Prostate gland (tissue), 2 donors: Measurements from ENCODE around the gene PIGU. TPM values are rescaled to one million over a fixed set of nuclear protein-coding genes. Genes with fewer than 3 reads are reported as not detected.
A peak's percentile ranks its signal among the peaks of the same experiment; 100 is the strongest.

Experiments
- DNase-seq: peaks from one replicate; pipeline ENCODE4 v3.0.0-alpha.2; 2019; ENCODE audit warnings: low spot score
- H3K27ac ChIP-seq, 2 donors: fragments of 200-600 bp; sonication (generic); 2 replicates each; pipeline ENCODE4 v1.5.1; 2017 to 2019
- H3K27me3 ChIP-seq: fragments of 200-600 bp; sonication (generic); replicated peaks from 2 replicates; pipeline ENCODE4 v1.5.1; 2019; ENCODE audit not compliant: insufficient read depth
- H3K36me3 ChIP-seq, 2 donors: fragments of 200-600 bp; sonication (generic); 1 replicate in 1 of 2; 2 replicates in 1 of 2; pipeline versions ENCODE4 v1.5.1 to v1.8.1; 2017 to 2019
- H3K4me1 ChIP-seq: fragments of 200-600 bp; sonication (generic); replicated peaks from 2 replicates; pipeline ENCODE4 v1.5.1; 2019
- H3K4me3 ChIP-seq, 2 donors: fragments of 200-600 bp; sonication (generic); 2 replicates each; pipeline ENCODE4 v1.5.1; 2017 to 2019
- H3K9me3 ChIP-seq: fragments of 200-600 bp; sonication (generic); 2 replicates; pipeline ENCODE4 v1.5.1; 2017
- CTCF ChIP-seq, 4 experiments: fragments of 200-600 bp in 2 of 4; fragments of 450-650 bp in 2 of 4; sonication (generic) in 2 of 4; IDR thresholded peaks; 1 replicate in 3 of 4; 2 replicates in 1 of 4; pipeline ENCODE4 v1.5.1; 2016 to 2019; ENCODE audit warnings: antibody characterized with exemption in 4 of 4, mild to moderate bottlenecking in 2 of 4, moderate library complexity in 2 of 4
- POLR2A ChIP-seq: fragments of 450-650 bp; IDR thresholded peaks from one replicate; pipeline ENCODE4 v1.6.1; 2016; ENCODE audit warnings: antibody characterized with exemption, mild to moderate bottlenecking
- POLR2AphosphoS5 ChIP-seq: sonication (generic); formaldehyde crosslinking; IDR thresholded peaks from one replicate; pipeline ENCODE4 v1.6.1; 2017; ENCODE audit warnings: antibody characterized with exemption
- WGBS: methylation state at CpG from one replicate; pipeline ENCODE4 v1.1.5; 2018; 5-methylcytosine and 5-hydroxymethylcytosine counted together
- intact Hi-C: fragments of 100-400 bp; cut with DNase I; formaldehyde crosslinking; loops from one replicate; pipeline ENCODE4 v1.14.2; 2022
- total RNA-seq, 2 donors: library from RNA; depleted of rRNA; stranded (reverse); fragments of >200 nt; gene quantifications; one replicate each; pipeline ENCODE4 v1.1.0, GENCODE V29; 2016

The PIGU gene
- total RNA-seq, 2 donors from 2014 or later: 18.2 to 26.4 TPM

- intact Hi-C loops: loop anchor here (5.0 to 10.0 kb wide), 2 partner anchors 64 to 399 kb away; partner anchors contain the start of gene AHCY
- WGBS: under 1% methylated on average over 38 of the region's 38 CpGs
These were observed 26.7 kb upstream of the PIGU start for GRCh38 chr20:34703424-34704176.

GRCh38 chr20:34703061-34703423 is 26.1 kb upstream of the PIGU start:
- peak overlapping the region; percentile 97 to 100 for H3K27ac ChIP-seq
- TF ChIP-seq POLR2AphosphoS5 (no peak), CTCF (IDR thresholded peaks at IDR 0.05) (no peak), POLR2A (no peak)
- peak overlapping the region in 1 of 2 donors; percentile 100 for H3K4me3 ChIP-seq
- intact Hi-C loops: loop anchor here (5.0 to 10.0 kb wide), 2 partner anchors 64 to 398 kb away; partner anchors contain the start of gene AHCY
- H3K36me3 ChIP-seq: no peaks in the 10 kb centered on the region
- no peaks in the 10 kb centered on the region for H3K4me1 ChIP-seq
- WGBS: 31% methylated on average over 3 of the region's 3 CpGs
- H3K9me3 ChIP-seq: no peaks in the 10 kb centered on the region
- no peaks in the 10 kb centered on the region for H3K27me3 ChIP-seq
- DNase-seq: no peak

More at GRCh38 chr20:34703424-34704176, 26.7 kb upstream of the PIGU start:
- Histone ChIP-seq H3K9me3 (no peaks in the 10 kb centered on the region), H3K4me3 (peak overlapping the region; percentile 92 to 100), H3K27me3 (no peaks in the 10 kb centered on the region), H3K36me3 (no peaks in the 10 kb centered on the region), H3K4me1 (no peaks in the 10 kb centered on the region), H3K27ac (peak overlapping the region; percentile 97 to 100)
- peak; percentile 71 for DNase-seq
- TF ChIP-seq POLR2AphosphoS5 (peak; percentile 56), POLR2A (no peak)

GRCh38 chr20:34701405-34702085 is 24.7 kb upstream of the PIGU start:
- no peak overlapping the region for H3K27ac ChIP-seq
- 74% methylated on average over 6 of the region's 6 CpGs for WGBS
- DNase-seq: no peak
- no peak for TF ChIP-seq POLR2AphosphoS5
- TF ChIP-seq POLR2A: no peak
- no peak for TF ChIP-seq CTCF (IDR thresholded peaks at IDR 0.05)
- H3K36me3 ChIP-seq: no peaks in the 10 kb centered on the region
- no peaks in the 10 kb centered on the region for H3K9me3 ChIP-seq
- H3K27me3 ChIP-seq: no peaks in the 10 kb centered on the region
- H3K4me1 ChIP-seq: no peaks in the 10 kb centered on the region
- intact Hi-C loops: loop anchor here (5.0 to 10.0 kb wide), 2 partner anchors 66 to 397 kb away; partner anchors contain the start of gene AHCY
- H3K4me3 ChIP-seq: no peak overlapping the region

- intact Hi-C loops: no loop called here
- H3K4me1 ChIP-seq: no peaks in the 10 kb centered on the region
- TF ChIP-seq POLR2AphosphoS5 (no peak), CTCF (IDR thresholded peaks at IDR 0.05) (no peak), POLR2A (no peak)
- no peak overlapping the region for H3K27ac ChIP-seq
- no peaks in the 10 kb centered on the region for H3K9me3 ChIP-seq
- no peak overlapping the region for H3K4me3 ChIP-seq
- DNase-seq: no peak
- WGBS: 43% methylated on average over 4 of the region's 4 CpGs
- H3K27me3 ChIP-seq: no peaks in the 10 kb centered on the region
- H3K36me3 ChIP-seq: no peaks in the 10 kb centered on the region
These were observed 16.5 kb upstream of the PIGU start for GRCh38 chr20:34693414-34693813.

GRCh38 chr20:34691838-34692237 is 14.9 kb upstream of the PIGU start:
- WGBS: 79% methylated on average over 3 of the region's 3 CpGs
- intact Hi-C loops: no loop called here
- TF ChIP-seq POLR2A: no peak
- no peak for TF ChIP-seq CTCF (IDR thresholded peaks at IDR 0.05)
- no peak for TF ChIP-seq POLR2AphosphoS5
- no peaks in the 10 kb centered on the region for H3K36me3 ChIP-seq
- no peak overlapping the region for H3K27ac ChIP-seq
- no peaks in the 10 kb centered on the region for H3K9me3 ChIP-seq
- H3K4me3 ChIP-seq: no peak overlapping the region
- DNase-seq: no peak
- no peaks in the 10 kb centered on the region for H3K4me1 ChIP-seq
- no peaks in the 10 kb centered on the region for H3K27me3 ChIP-seq
